Small intestine (tissue), 7 donors: ENCODE data around the gene COL6A2. TPM values are rescaled to one million over a fixed set of nuclear protein-coding genes. Genes with fewer than 3 reads are reported as not detected.
A peak's percentile ranks its signal among the peaks of the same experiment; 100 is the strongest.

ENCODE experiments used
- DNase-seq, 2 donors: peaks; one replicate each; pipeline versions ENCODE4 v3.0.0 to v3.0.0-alpha.2; 2013
- FAIRE-seq: peaks from 2 replicates; lab custom pipeline; 2012; peaks lifted over from hg19 to GRCh38; lab: Jason Lieb, UNC
- H3K27ac ChIP-seq, 3 donors: one replicate each; pipeline ENCODE4 v1.5.1; 2013; ENCODE audit warnings: low read length in 2 of 3, mild to moderate bottlenecking in 2 of 3, control low read depth in 1 of 3, inconsistent platforms in 1 of 3, low read depth in 1 of 3, moderate library complexity in 1 of 3
- H3K27me3 ChIP-seq, 3 donors: one replicate each; pipeline ENCODE4 v1.6.1; 2013; ENCODE audit warnings: low read length in 3 of 3, inconsistent platforms in 1 of 3; ENCODE audit not compliant: control insufficient read depth in 3 of 3, insufficient read depth in 3 of 3
- H3K36me3 ChIP-seq, 3 donors: one replicate each; pipeline ENCODE4 v1.6.1; 2013; ENCODE audit warnings: low read length in 3 of 3, inconsistent platforms in 1 of 3, low read depth in 1 of 3, mild to moderate bottlenecking in 1 of 3, moderate library complexity in 1 of 3; ENCODE audit not compliant: control insufficient read depth in 3 of 3, insufficient read depth in 2 of 3
- H3K4me1 ChIP-seq, 3 donors: one replicate each; pipeline ENCODE4 v1.6.1; 2013; ENCODE audit warnings: low read length in 2 of 3, inconsistent platforms in 1 of 3, low read depth in 1 of 3, mild to moderate bottlenecking in 1 of 3, moderate library complexity in 1 of 3; ENCODE audit not compliant: control insufficient read depth in 3 of 3, insufficient read depth in 2 of 3
- H3K4me3 ChIP-seq, 3 donors: one replicate each; pipeline ENCODE4 v1.5.1; 2013; ENCODE audit warnings: low read length in 3 of 3, control low read depth in 1 of 3, inconsistent platforms in 1 of 3, low read depth in 1 of 3, mild to moderate bottlenecking in 1 of 3, moderate library complexity in 1 of 3
- H3K9me3 ChIP-seq, 2 donors: one replicate each; pipeline ENCODE4 v1.6.1; 2013; ENCODE audit warnings: low read depth in 1 of 2, low read length in 1 of 2; ENCODE audit not compliant: control insufficient read depth in 2 of 2, insufficient read depth in 1 of 2
- WGBS, 3 donors: extraction: QIAGEN DNeasy Blood & Tissue Kit; methylation state at CpG; one replicate each; pipeline ENCODE4 v1.1.7; 2013; 5-methylcytosine and 5-hydroxymethylcytosine counted together
- polyA plus RNA-seq, 4 donors: library from polyadenylated mRNA; stranded (reverse) in 3 of 4; unstranded in 1 of 4; fragments of 200-250 nt in 3 of 4; fragments of 120-200 nt in 1 of 4; gene quantifications; one replicate each; pipeline versions ENCODE4 v1.2.1 to v1.2.3, GENCODE V29; 2013
- donor health status: healthy with polysubstance abuse.
- donor health status: control.
- donor health status: control.
- donor health status: Bipolar disorder and iron deficiency.
- donor health status: healthy.

COL6A2 gene
- polyA plus RNA-seq, 4 donors: 3.8 to 159 (median 68.5) TPM

DNA sequence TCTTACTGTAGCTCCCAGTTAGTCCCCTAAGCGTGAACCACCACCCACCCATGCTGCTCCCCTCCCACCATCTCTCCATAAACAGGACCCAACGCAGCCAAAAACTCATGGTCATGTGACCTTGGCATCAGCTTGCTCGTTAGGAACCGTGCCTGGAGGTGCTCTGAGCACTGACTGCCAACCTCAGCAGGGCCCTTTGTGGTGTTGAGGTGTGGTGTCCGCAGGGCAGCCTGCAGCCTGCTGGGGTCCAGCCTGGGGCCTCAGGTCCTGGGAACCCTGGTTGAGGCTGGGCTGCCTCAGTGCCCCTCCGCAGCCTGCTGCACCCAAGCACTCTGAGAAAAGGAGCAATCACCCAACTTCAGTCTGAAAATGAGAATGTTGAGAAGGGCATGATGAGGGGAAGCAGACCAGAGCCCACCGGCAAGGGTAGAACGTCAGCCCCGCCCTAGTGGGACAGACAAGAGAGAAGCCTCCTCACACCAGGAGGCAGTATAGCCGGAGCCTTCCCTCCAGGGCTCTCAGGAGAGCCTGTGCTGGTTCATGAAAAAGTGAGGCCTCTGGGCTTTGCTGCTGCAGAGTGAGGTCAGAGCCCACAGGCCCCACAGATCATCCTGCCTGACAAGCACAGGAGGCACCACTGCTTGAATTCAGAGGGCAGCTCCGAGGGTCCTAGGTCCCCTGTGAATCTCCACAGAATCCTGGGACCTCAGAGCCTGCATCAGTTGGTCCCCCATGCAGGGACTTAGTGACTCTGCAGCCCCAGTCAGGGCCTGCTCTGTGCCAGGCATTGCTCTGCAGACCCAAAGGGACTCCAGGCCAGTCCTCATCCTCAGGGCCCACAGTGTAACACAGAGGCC lies 4.9 kb upstream of the COL6A2 start:
- 73 to 81% (median 75%) methylated on average over 11 of the region's 11 CpGs for WGBS, 3 donors
- no peak overlapping the region for H3K4me3 ChIP-seq
- no peak for DNase-seq
- H3K4me1 ChIP-seq: peaks cover 0 to 3% (median 0%) of the 10 kb centered on the region in 3 donors
- peaks cover 0 to 5% of the 10 kb centered on the region in 2 donors for H3K9me3 ChIP-seq
- peak overlapping the region in 2 of 3 donors; percentile 79 to 92 for H3K27ac ChIP-seq
- no peaks in the 10 kb centered on the region for H3K36me3 ChIP-seq
- FAIRE-seq: no peak
- peaks cover 0 to 7% (median 0%) of the 10 kb centered on the region in 3 donors for H3K27me3 ChIP-seq

DNA sequence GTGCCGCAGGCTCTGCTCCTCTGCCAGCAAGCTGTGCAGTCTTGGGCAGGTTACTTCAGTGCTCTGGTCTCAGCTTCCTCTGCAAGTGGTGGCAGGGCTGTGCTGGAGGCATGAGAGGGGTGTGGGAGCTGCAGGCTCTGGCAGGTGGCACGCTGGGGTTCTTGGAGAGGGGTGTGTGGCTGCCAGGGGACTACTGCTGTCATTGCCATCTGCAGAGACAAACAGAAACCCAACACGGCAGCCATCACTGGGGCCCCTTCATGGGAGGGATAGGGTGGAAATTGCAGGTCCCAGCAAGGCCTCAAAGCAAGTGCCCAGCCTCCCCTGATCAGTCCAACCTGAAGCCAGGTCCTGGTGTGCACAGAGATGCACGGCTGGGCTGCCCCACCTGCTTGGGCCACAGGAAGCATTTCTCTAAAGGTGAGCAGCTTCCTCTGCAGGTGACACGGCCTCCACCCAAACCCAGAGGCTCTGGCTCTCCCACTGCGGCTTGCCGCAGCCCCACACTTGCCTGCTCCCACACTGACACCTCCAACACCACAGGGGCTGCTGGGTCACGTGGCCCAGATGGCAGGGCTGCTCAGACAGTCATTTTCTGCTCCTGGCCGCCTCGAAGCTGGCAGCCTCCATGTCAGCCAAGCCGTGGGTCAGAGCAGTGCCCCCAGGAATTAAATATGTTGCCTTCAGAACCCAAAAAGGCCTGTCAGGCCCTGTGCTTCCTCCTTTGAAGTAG lies 4.1 kb upstream of the COL6A2 start:
- Histone ChIP-seq H3K27me3 (peaks cover 0 to 8% (median 0%) of the 10 kb centered on the region in 3 donors), H3K4me3 (no peak overlapping the region), H3K9me3 (peaks cover 0 to 5% of the 10 kb centered on the region in 2 donors), H3K4me1 (peaks cover 0 to 3% (median 0%) of the 10 kb centered on the region in 3 donors), H3K27ac (peak overlapping the region in 1 of 3 donors; percentile 6), H3K36me3 (no peaks in the 10 kb centered on the region)
- WGBS, 3 donors: 59 to 77% (median 66%) methylated on average over 11 of the region's 11 CpGs
- DNase-seq (no peak), FAIRE-seq (no peak)

DNA sequence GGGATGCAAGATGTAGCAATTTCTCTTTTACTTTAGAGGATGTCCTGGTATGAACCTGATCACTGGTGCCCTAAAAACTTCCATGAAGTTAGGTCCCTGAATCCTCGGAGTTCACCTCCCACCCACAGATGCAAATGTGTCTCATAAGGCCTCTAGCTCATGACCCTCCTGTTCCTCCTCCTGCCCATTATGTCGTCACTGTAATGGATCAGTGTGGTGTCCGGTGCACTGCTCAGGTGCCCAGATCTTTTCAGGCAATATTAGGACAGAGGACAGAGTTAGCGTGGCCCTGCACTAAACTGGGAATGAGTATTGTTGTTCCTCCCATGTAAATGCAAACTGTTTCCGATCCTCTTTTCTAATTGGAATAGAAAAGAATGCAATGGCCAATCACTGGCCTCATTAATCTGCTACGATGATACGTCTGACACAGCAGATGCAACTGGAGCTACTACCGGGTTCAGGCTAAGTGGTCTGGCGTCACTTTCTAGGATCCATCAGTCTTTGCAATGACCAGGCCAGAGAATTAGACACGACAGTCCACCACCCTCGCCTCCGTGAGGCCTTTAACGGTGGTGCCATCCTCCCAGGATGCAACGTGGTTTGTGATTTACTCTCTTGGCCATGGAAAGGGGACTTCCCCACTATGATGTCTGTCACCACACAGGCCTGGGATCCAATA lies 3.4 kb upstream of the COL6A2 start:
- 66 to 74% (median 70%) methylated on average over 14 of the region's 14 CpGs for WGBS, 3 donors
- no peak for FAIRE-seq
- no peak for DNase-seq
- peaks cover 0 to 5% of the 10 kb centered on the region in 2 donors for H3K9me3 ChIP-seq
- H3K4me3 ChIP-seq: no peak overlapping the region
- peaks cover 0 to 3% (median 0%) of the 10 kb centered on the region in 3 donors for H3K4me1 ChIP-seq
- no peaks in the 10 kb centered on the region for H3K36me3 ChIP-seq
- H3K27ac ChIP-seq: peak overlapping the region in 1 of 3 donors; percentile 1
- H3K27me3 ChIP-seq: peaks cover 0 to 14% (median 2%) of the 10 kb centered on the region in 3 donors

DNA sequence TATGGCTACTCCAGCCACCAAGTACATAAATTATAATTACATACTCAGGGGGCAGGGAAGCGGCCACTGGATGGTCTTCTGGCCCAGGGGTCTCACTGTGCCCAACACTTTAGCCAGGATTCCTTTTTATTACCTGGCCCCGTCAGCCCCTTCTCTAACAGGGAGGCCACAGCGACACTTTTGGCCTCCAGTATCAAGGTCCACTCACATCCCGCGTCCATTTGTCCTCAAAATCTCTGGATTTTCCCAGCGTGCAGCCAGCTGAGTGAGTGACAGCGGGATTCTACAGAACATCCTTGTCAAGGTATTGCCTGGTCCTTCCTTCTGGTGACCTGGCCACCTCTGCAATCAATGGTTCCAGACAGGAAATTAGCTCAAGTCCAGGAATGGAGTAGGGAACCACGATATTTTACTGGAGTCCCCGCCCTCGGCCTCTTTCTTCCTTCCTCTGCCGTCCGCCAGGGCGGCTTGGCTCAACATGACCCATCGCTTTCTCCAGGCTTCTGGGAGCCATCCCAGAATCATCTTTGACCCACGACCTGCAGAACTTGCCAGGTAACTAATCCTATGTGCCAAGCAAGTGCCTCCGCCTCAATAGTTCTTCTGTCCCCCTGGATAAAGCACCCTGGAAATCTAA lies 2.7 kb upstream of the COL6A2 start:
- peaks cover 0 to 2% of the 10 kb centered on the region in 2 donors for H3K9me3 ChIP-seq
- no peaks in the 10 kb centered on the region for H3K36me3 ChIP-seq
- FAIRE-seq (no peak), DNase-seq (no peak)
- H3K27ac ChIP-seq: peak overlapping the region in 1 of 3 donors; percentile 1
- no peak overlapping the region for H3K4me3 ChIP-seq
- 64 to 72% (median 70%) methylated on average over 16 of the region's 16 CpGs for WGBS, 3 donors
- peaks cover 0 to 3% (median 0%) of the 10 kb centered on the region in 3 donors for H3K4me1 ChIP-seq
- peaks cover 0 to 19% (median 2%) of the 10 kb centered on the region in 3 donors for H3K27me3 ChIP-seq

DNA sequence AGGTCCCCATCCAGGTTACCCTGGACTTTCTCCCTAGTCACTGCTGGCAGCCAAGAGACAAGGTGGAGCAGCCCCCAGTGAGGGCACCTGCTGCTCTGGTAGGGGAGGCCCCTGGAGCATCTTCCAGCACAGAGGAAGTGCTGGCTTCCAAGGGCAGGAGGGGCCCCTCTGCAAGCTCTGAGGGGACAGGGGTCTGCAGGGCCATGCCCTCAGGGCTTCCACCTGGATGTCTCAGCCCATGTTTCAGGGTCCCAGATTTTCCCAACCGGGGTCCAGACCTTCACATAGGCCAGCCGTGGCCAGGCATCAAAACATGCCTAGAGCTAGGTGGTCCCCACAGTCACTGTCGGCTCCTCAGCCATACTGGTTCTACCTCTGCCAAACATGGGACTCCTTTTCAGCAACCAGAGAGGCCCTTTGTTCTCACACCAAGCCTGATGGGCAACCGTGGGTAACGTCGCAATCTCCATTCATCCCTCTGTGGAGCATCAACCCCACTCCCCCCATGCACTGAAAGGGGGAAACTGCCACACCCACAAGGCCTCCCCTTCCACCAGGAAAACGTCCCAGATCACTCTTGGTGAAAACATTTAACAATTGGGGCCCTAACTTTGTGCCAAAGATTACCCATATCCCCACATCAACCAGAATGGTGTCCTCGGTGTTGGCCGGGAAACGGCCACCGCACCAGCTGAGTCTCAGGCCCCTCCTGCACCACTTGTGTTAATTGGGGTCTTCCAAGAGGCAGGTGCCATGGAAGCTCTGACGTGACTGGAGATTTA lies 1.9 kb upstream of the COL6A2 start:
- FAIRE-seq: no peak
- no peak overlapping the region for H3K4me3 ChIP-seq
- 81 to 87% (median 83%) methylated on average over 12 of the region's 12 CpGs for WGBS, 3 donors
- H3K36me3 ChIP-seq: no peaks in the 10 kb centered on the region
- no peak overlapping the region for H3K27ac ChIP-seq
- DNase-seq: no peak
- peaks cover 0 to 3% (median 0%) of the 10 kb centered on the region in 3 donors for H3K4me1 ChIP-seq
- H3K27me3 ChIP-seq: peaks cover 0 to 19% (median 2%) of the 10 kb centered on the region in 3 donors
- no peaks in the 10 kb centered on the region for H3K9me3 ChIP-seq

DNA sequence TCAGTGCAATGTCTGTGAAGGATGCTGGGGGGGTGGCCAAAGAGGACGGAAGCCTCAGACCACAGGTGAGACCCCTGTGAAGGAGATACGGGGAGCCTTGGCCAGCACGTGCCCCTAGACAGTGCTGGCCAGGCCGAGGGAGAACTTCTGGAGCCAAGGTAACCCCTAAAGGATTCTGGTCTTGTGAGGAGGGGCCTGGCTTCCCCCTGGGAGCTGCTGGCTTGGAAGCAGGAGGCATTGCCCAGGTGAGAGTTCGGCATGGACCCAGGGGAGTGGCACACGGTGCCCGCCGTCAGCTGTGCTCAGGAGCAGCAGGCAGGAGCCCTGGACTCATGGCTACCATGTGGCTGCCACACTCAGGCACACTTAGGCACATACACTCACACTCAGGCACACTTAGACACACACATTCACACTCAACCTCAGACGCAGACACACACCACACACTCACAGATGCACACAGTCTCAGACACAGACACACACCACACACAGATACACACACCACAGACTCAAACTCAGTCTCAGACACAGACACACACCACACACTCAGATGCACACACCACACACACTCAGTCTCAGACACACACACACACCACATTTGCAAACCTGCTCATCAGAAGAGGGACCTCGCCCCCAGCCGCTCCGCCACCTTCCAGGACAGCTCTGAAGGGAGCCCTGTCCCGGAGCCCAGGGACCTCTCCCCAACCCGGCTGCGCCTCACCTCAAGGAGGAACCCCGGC lies 1.1 kb upstream of the COL6A2 start:
- DNase-seq (no peak), FAIRE-seq (no peak)
- Histone ChIP-seq H3K9me3 (no peaks in the 10 kb centered on the region), H3K4me1 (peaks cover 0 to 3% (median 0%) of the 10 kb centered on the region in 3 donors), H3K36me3 (no peaks in the 10 kb centered on the region), H3K4me3 (peak overlapping the region in 1 of 3 donors; percentile 40), H3K27ac (peak overlapping the region in 1 of 3 donors; percentile 38), H3K27me3 (peaks cover 0 to 19% (median 2%) of the 10 kb centered on the region in 3 donors)
- WGBS, 3 donors: 62 to 77% (median 75%) methylated on average over 13 to 16 of the region's 16 CpGs
